Measurements from ENCODE around the gene AGPAT3.

The AGPAT3 gene

GRCh38 chr21:43924421-43925095, 59.5 kb downstream of the AGPAT3 start:
- DNase-seq, result no peak

- DNase-seq, result no peak
Observed at GRCh38 chr21:43925096-43925481, 60.1 kb downstream of the AGPAT3 start.

- no peak for DNase-seq
Observed at GRCh38 chr21:43925609-43926008, 60.6 kb downstream of the AGPAT3 start.

- no peak for DNase-seq
Observed at GRCh38 chr21:43926196-43926595, 61.2 kb downstream of the AGPAT3 start.

DNA sequence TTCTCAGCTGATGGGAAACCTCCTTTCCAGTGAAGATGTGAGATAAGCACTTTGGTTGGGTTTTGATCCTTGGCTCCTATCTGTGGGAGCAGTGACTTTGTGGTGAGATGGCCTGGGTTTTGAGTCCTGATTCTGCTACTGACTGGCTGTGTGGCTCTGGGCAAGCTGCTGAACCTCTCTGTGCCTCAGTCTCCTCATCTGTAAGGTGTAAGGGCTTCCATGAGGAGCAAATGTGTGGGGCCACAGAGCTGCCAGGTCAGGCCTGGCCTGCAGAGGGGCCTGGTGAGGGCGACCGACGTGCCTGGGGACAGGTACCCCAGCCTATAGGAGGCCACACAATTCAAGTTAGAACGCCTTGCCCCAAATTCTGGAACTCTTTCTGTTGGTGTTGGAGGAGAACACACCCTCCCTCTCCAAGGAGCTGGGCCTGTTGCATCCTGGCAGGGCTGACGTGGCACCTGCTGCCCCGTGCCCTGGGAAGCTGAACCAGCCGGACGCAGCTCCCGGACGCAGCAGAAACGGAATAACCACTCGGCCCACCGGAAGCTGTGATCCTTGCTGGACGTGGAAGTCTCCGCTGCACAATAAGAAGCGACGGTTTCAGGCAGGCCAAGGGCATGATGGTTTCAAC, 62.7 kb downstream of the AGPAT3 start:
- no peak for DNase-seq

DNA sequence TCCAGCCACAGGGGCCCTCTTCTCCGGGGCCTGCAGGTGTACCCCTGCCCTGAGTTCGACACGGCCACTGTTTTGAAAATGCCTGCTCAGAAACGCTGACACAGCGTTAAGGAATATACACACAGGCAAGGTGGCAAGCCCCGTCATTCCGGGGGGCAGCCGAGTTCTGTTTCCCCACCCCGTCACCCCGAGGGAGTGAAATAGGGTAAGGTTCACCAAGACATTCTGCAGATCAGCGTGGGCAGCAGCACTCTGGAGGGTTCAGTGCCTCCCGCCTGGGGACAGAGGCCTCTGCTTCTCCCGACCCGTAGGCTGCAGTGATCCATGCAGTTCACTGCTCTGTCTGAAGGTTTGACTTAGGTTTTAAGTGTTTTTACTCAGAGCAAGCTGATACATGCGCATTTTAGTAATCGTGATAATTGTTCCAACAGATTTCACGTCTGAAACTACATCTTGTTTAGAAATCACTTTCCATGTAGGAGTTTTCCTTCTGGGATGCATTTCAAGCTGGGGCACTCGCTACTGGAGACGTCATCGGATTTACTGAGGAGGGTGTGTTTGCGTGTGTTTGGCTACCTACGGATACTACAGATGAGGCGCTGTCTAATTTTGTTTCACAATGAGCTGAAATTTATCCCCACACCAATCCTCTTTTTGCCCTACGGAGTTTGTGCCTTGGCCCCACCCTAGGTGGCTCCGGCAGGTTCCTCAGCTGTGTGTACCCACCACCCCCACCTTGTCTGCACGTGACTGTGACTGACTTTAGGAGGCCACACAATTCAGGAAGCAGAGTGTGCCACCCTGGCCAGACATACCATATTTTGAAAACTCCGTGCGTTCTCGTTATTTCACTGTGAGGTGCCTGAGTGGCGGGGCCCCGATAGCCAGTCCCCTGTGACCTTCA, 63.5 kb downstream of the AGPAT3 start:
- DNase-seq, result no peak

DNA sequence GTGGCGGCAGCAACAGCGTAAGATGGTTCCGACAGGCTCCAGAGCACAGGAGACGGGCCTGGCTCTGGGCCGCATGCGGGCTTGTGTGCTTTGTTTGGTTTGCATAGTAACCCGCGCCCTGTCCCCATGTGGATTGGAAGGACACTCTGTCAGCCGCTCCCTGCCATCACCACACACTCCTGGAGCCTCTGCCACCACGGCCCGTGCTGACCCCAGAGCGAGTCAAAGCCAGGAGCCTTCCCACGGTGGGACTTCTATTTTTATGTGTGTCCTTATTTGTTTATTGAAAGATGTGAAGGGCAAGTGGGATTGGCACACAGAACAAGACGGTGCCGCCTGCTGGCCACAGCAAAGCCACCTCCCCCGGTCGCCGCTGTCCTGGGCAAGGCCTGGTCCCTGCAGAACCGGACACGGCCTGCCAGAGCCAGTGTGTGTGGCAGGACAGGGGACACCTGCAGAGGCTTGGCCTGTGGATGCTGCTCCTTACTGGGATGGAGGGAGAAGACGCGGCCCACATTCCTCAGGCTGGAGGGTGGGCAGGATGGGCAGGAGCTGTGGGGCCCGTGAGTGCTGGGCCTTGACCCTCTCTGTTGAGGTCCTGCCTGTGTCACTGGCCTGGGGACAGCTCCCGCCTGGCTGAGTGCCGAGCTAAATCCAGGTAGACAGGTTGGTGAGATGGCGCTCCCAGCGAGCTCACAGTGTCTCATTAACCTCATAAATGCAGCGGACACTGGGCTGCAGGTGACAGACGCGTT, 64.4 kb downstream of the AGPAT3 start:
- DNase-seq, result no peak

DNA sequence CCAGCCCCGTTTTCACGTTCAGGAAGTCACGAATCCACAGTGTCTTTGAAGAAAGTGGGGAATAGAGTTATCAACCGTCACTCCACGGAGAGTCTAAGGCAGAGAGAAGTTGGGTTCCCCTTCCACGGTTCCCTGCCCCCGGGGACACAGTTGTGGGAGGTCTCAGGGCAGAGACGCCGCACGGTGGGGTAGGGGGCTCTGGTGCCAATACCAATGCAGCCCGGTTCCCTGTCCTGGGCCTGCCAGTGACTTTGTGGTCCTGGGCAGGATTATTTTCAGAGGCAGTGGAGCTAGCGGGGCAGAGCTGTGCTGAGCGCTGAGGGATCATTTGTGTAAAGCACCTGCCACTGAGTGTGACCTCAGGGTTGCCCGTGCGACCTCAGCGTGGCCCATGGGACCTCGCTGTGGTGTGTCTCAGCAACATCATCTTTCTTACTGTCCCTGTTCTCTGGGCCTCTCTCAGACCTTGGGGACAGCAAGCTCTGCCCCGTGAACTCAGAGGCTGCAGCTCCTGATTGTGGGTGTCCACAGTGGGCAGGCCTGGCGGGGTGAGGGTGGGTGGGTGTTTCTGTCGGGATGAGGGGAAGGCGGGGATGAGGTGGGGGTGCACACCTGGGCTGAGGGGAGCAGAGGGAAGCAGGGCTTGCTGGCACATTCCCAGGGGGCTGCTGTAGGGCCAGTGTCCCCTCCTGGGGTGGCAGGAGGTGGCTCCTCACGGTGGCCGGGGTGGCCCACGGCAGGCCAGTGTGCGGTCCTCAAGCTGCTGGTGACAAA, 65.2 kb downstream of the AGPAT3 start:
- no peak for DNase-seq

- DNase-seq, result no peak
Observed at GRCh38 chr21:43930848-43931375, 65.9 kb downstream of the AGPAT3 start.

DNA sequence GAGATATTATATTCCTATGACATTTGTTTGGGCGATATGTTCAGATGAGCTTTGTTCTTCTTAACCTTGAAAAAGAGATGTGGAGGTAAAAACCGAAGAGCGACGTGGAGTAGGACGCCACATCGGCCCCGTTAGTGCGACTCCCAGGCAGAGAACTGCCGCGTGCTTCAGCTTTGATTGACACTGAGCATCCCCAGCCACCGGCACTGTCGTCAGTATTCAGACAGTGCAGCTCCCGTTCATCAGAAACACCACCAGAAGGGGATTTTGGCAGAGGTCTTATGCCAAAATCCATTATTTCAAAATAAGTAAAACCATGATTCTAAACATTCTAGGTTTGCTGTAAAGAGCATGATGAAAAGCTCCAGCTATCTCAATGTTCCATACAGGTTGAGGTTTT, 66.5 kb downstream of the AGPAT3 start:
- DNase-seq, result no peak

- DNase-seq, result no peak
Observed at GRCh38 chr21:43932005-43932404, 67.0 kb downstream of the AGPAT3 start.

DNA sequence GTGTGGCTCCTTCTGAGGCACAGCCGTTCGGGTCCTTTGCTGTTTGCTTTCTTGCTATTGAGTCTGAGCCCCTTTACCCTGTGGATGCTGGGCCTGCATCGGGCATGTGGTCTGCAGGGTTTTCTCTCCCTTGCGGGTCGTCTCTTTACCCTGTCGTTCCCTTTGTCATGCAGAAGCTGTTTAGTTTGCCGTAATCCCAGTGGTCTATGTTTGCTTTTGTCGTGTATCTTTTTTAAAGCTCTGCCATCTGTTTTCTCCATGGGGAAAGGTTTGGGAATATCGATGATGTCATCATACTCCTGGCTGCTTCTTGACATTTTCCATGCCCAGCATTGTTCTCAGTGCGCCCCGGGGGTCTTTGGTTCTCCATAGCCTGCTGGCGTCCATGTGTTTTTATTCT, 68.2 kb downstream of the AGPAT3 start:
- DNase-seq, result no peak

DNA sequence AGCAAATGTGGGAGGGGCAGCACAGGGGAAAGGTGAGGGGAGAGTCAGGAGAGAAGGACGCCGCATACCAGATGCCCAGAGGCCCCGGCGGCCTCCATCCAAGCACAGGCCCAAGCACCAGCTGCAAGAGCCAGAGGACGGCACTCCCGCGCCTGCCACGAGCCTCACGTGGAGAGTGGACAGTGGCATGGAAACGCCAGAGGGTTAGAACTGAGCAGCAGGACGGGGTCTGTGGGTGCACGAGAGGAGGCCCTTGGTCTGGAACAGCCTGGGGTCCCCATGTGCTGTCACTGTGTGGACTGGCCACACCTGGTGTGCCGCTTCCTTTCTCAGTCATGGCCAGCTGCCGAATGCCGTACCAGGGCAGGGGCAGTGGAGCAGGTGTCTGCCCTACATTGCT, 68.7 kb downstream of the AGPAT3 start:
- no peak for DNase-seq

- no peak for DNase-seq
Observed at GRCh38 chr21:43934116-43934515, 69.1 kb downstream of the AGPAT3 start.

DNA sequence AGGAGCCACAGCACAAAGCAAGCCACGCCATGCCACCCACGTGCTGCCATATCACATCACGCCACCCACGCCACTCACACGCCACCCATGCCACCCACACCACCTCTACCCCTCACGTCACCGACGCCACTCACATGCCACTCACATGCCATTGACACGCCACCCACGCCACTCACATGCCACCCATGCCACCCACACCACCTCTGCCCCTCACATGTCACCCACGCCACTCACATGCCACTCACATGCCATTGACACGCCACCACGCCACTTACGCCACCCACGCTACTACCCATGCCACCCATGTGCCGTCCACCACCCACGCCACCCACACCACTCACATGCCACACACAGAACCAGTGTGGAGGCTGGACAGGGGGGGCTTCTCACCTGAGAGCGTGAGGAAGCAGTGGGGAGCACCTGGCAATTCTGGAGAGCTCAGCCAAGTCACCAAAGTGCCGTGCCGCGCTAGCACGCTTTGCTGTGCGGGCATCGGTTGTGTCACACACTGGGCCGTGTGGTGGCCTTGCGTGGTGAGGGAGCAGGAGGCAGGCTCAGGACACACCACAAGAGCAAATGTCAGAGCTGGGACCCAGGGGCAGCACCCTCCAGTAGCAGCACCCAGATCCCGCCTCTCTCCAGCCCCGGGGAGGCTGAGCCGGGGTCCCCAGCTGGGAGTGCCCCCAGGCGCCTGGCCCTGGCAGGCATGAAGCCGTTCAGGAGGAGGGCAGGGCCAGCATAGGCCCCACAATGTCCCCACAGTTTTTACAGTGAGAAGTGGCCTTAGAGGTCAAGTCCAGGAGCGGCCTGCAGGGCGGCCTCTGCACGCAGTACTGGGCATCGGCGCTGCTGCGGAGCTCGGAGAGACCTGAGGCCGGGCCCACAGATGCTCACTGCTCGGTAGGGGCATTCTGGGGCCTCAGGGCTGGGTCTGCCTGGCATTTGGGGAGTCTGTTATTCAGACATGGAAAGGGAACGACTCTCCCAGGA, 70.0 kb downstream of the AGPAT3 start:
- no peak for DNase-seq

- no peak for DNase-seq
Observed at GRCh38 chr21:43935711-43936110, 70.7 kb downstream of the AGPAT3 start.

DNA sequence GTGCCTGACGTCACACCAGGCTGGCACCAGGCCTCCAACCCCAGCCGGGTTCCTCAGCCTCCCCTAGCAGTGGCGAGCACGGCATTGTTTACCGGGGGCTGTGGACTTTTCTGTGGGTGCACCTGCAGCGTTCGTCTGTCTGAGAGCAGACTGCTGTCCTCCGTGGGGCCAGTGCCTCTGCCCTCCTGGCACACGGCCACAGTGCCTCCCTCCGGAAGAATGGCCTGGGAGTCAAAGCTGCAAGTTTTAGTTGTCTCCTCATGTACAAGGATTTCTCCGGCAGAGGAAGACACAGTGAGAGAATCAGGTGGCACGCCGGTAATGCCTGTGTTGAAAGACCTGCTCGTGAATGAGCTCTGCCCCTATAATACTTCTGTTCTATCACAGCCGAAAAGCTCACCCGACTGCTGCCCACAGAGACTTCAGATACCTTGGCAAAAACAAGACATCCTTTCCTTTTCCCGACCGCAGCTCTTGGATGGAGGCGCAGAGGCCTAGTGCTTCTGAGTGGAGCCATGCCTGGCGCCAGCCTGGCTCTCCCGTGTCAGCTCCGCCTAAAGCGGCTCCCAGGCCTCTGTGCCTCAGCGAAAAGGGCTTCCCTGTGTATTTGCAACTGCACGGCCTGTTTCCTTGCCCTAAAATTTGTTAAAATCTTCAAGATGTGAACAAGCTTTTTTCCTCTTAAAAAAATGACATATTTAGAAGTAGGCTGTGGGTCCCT, 71.4 kb downstream of the AGPAT3 start:
- DNase-seq, result no peak

GRCh38 chr21:43937051-43937832, 72.2 kb downstream of the AGPAT3 start:
- no peak for DNase-seq

GRCh38 chr21:43937891-43938309, 72.9 kb downstream of the AGPAT3 start:
- no peak for DNase-seq
